ENCODE measurements around the gene WDFY1. TPM values are rescaled to one million over a fixed set of nuclear protein-coding genes. Genes with fewer than 3 reads are reported as not detected.

The WDFY1 gene
- total and polyA plus RNA-seq, 9 of the 15 experiments (the other 6 are each of a cell fraction or from before 2014, with no cell fraction given) = 5.4 to 27.6 (median 17.5) TPM

DNA sequence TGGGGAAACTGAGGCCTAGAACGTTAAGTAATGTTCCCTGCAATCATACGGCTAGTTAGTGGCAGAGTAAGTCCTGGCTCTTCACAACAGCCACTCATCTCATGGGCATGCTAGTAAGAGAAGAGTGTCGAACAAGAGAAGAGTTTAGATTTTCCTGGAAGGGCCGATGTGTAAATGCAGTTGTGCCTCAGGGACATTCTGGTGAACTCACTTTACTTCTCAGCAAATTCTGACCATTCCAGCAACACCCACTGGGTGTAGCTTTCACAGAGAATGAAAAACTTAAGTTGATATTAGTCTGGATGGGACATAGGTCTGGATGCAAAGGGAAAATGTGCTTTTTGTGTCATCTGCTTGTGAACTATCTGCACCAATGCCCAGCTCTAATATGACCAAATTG, 35.7 kb upstream of the WDFY1 start (continued):
- TF ChIP-seq CHD7 (IDR thresholded peaks at IDR 0.05; ENCODE audit: low read depth, low read length) = no peak
- TF ChIP-seq, protein P1, sequence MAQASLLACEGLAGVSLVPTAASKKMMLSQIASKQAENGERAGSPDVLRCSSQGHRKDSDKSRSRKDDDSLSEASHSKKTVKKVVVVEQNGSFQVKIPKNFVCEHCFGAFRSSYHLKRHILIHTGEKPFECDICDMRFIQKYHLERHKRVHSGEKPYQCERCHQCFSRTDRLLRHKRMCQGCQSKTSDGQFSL (CRISPR knock-in tag; IDR thresholded peaks at IDR 0.05) = no peak
- TF ChIP-seq, protein P1 (tag; IDR thresholded peaks at IDR 0.05) = no peak
- TF ChIP-seq ZNF354B (CRISPR knock-in tag; IDR thresholded peaks at IDR 0.05) = no peak
- no peak for TF ChIP-seq SAP30 (IDR thresholded peaks at IDR 0.05; ENCODE audit: borderline replicate concordance, insufficient read depth, low read depth, low read length, poor library complexity, severe bottlenecking)
- no peak for TF ChIP-seq ZNF668 (CRISPR knock-in tag; IDR thresholded peaks at IDR 0.05)
- TF ChIP-seq HNRNPH1 (optimal IDR thresholded peaks at IDR 0.05; ENCODE audit: low read depth, low read length) = no peak
- TF ChIP-seq MYC (IDR thresholded peaks at IDR 0.05; ENCODE audit: low read depth, low read length) = no peak
- TF ChIP-seq MYC (CRISPR knock-in tag; IDR thresholded peaks at IDR 0.05; ENCODE audit: borderline replicate concordance, low read depth) = no peak

Data from K562 (cell line).